DND-41 (cell line): Measurements from ENCODE around the gene ARHGAP15.

Experiments
- ATAC-seq: fragments of 200-7000 bp; cut with Tn5 transposase; 3 replicates; pipeline ENCODE4 v1.9.1; 2021; ENCODE audit warnings: low read depth; ENCODE audit not compliant: insufficient read depth
- DNase-seq: peaks from one replicate; pipeline ENCODE4 v3.0.0-alpha.2; 2020
- H2AFZ ChIP-seq: 2 replicates; pipeline ENCODE4 v1.6.0; 2012; ENCODE audit warnings: low read depth, low read length
- H3K27ac ChIP-seq: 2 replicates; pipeline ENCODE4 v1.5.1; 2012; ENCODE audit warnings: low read length, inconsistent platforms
- H3K27me3 ChIP-seq: fragments of 200-600 bp; sonication (generic); 2 replicates; pipeline ENCODE4 v1.6.0; 2012; ENCODE audit warnings: low read length, mild to moderate bottlenecking, inconsistent platforms; ENCODE audit not compliant: insufficient read depth, poor library complexity
- H3K36me3 ChIP-seq: 2 replicates; pipeline ENCODE4 v1.5.1; 2012; ENCODE audit warnings: low read length, inconsistent platforms; ENCODE audit not compliant: insufficient read depth
- H3K4me1 ChIP-seq: 2 replicates; pipeline ENCODE4 v1.5.1; 2012; ENCODE audit warnings: mild to moderate bottlenecking, low read length; ENCODE audit not compliant: insufficient read depth
- H3K4me2 ChIP-seq: 2 replicates; pipeline ENCODE4 v1.6.0; 2012; ENCODE audit warnings: mild to moderate bottlenecking, moderate library complexity, low read length, inconsistent platforms; ENCODE audit not compliant: insufficient read depth
- H3K4me3 ChIP-seq, 2 experiments: fragments of 200-600 bp in 1 of 2; shearing (Covaris generic) in 1 of 2; 2 replicates each; pipeline ENCODE4 v1.5.1; 2012 to 2016; ENCODE audit warnings: inconsistent platforms in 2 of 2, low read length in 2 of 2, mild to moderate bottlenecking in 2 of 2, low read depth in 1 of 2, moderate library complexity in 1 of 2
- H3K79me2 ChIP-seq: 2 replicates; pipeline ENCODE4 v1.6.0; 2012; ENCODE audit warnings: low read length, inconsistent platforms; ENCODE audit not compliant: insufficient read depth
- H3K9ac ChIP-seq: 2 replicates; pipeline ENCODE4 v1.6.0; 2012; ENCODE audit warnings: low read depth, mild to moderate bottlenecking, inconsistent platforms, low read length, moderate library complexity
- H3K9me3 ChIP-seq: 2 replicates; pipeline ENCODE4 v1.5.1; 2012; ENCODE audit warnings: low read length, moderate library complexity, mild to moderate bottlenecking, inconsistent platforms; ENCODE audit not compliant: insufficient read depth, severe bottlenecking
- H4K20me1 ChIP-seq: 2 replicates; pipeline ENCODE4 v1.6.0; 2012; ENCODE audit warnings: low read length; ENCODE audit not compliant: insufficient read depth
- EZH2 ChIP-seq: IDR thresholded peaks from 3 replicates; pipeline ENCODE4 v1.6.1; 2012; ENCODE audit warnings: borderline replicate concordance, low read depth, mild to moderate bottlenecking, moderate library complexity, low read length, inconsistent platforms; ENCODE audit not compliant: severe bottlenecking
- TF ChIP-seq, protein P1 (sequence below): IDR thresholded peaks from 2 replicates; pipeline ENCODE4 v1.5.1; 2012; ENCODE audit warnings: borderline replicate concordance, low read length, moderate library complexity, mild to moderate bottlenecking; ENCODE audit not compliant: poor library complexity, severe bottlenecking; ENCODE audit errors: extremely low read depth

Gene ARHGAP15

GRCh38 chr2:143586119-143586518 is 456.9 kb downstream of the ARHGAP15 start:
- Histone ChIP-seq H4K20me1 (no peaks in the 10 kb centered on the region; the same call in 1 of the 2 replicates), H2AFZ (no peak overlapping the region), H3K9ac (no peak overlapping the region), H3K9me3 (no peaks in the 10 kb centered on the region), H3K36me3 (peaks cover 37% of the 10 kb centered on the region; the same call in 1 of the 2 replicates), H3K27me3 (no peaks in the 10 kb centered on the region), H3K79me2 (no peaks in the 10 kb centered on the region; the same call in 1 of the 2 replicates), H3K27ac (no peak overlapping the region), H3K4me1 (no peaks in the 10 kb centered on the region), H3K4me2 (no peak overlapping the region), H3K4me3 (no peak overlapping the region)
- ATAC-seq (no peak), DNase-seq (no peak)
- TF ChIP-seq, protein P1, sequence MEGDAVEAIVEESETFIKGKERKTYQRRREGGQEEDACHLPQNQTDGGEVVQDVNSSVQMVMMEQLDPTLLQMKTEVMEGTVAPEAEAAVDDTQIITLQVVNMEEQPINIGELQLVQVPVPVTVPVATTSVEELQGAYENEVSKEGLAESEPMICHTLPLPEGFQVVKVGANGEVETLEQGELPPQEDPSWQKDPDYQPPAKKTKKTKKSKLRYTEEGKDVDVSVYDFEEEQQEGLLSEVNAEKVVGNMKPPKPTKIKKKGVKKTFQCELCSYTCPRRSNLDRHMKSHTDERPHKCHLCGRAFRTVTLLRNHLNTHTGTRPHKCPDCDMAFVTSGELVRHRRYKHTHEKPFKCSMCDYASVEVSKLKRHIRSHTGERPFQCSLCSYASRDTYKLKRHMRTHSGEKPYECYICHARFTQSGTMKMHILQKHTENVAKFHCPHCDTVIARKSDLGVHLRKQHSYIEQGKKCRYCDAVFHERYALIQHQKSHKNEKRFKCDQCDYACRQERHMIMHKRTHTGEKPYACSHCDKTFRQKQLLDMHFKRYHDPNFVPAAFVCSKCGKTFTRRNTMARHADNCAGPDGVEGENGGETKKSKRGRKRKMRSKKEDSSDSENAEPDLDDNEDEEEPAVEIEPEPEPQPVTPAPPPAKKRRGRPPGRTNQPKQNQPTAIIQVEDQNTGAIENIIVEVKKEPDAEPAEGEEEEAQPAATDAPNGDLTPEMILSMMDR = no peak
- TF ChIP-seq EZH2 = no peak

DNA sequence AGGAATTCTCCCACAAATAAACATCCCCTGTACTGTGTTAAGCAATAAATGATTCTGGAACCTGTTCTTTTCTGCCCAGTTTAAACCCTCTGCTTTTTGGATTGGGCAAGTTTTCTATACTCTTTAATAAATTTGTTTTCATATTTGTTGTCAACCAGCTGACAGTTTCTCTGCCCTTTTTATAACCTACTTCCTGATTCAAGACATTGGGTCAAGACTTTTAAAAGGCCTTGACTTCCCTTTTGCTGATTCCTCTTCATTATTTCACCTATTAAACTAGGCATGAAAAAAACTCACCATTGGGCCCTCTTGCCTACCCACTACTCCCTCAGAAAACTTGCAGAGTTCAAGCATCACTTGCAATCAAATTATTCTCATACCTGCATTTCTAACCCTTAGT is 459.5 kb downstream of the ARHGAP15 start:
- no peak overlapping the region for H3K27ac ChIP-seq
- ATAC-seq (no peak), DNase-seq (no peak)
- TF ChIP-seq, protein P1 = no peak
- TF ChIP-seq EZH2 = no peak
- no peaks in the 10 kb centered on the region; the same call in 1 of the 2 replicates for H3K79me2 ChIP-seq
- H3K27me3 ChIP-seq = no peaks in the 10 kb centered on the region
- no peak overlapping the region for H2AFZ ChIP-seq
- peaks cover 42% of the 10 kb centered on the region; the same call in 1 of the 2 replicates for H3K36me3 ChIP-seq
- no peaks in the 10 kb centered on the region; the same call in 1 of the 2 replicates for H4K20me1 ChIP-seq
- no peak overlapping the region for H3K4me3 ChIP-seq
- no peak overlapping the region for H3K4me2 ChIP-seq
- no peak overlapping the region for H3K9ac ChIP-seq
- no peaks in the 10 kb centered on the region for H3K4me1 ChIP-seq
- no peaks in the 10 kb centered on the region for H3K9me3 ChIP-seq

- H3K4me3 ChIP-seq = no peak overlapping the region
- H3K9ac ChIP-seq = no peak overlapping the region
- H3K27me3 ChIP-seq = no peaks in the 10 kb centered on the region
- no peak overlapping the region for H2AFZ ChIP-seq
- ATAC-seq (no peak), DNase-seq (no peak)
- H4K20me1 ChIP-seq = no peaks in the 10 kb centered on the region; the same call in 1 of the 2 replicates
- H3K4me2 ChIP-seq = no peak overlapping the region
- no peaks in the 10 kb centered on the region for H3K4me1 ChIP-seq
- H3K79me2 ChIP-seq = no peaks in the 10 kb centered on the region; the same call in 1 of the 2 replicates
- H3K27ac ChIP-seq = no peak overlapping the region
- TF ChIP-seq, protein P1 = no peak
- no peaks in the 10 kb centered on the region for H3K9me3 ChIP-seq
- peaks cover 32% of the 10 kb centered on the region; the same call in 1 of the 2 replicates for H3K36me3 ChIP-seq
These were observed 464.9 kb downstream of the ARHGAP15 start for GRCh38 chr2:143594161-143594560.

- H4K20me1 ChIP-seq = no peaks in the 10 kb centered on the region; the same call in 1 of the 2 replicates
- H3K27ac ChIP-seq = no peak overlapping the region
- no peak for TF ChIP-seq EZH2
- TF ChIP-seq, protein P1 = no peak
These were observed 465.5 kb downstream of the ARHGAP15 start for GRCh38 chr2:143594745-143595144.

More at GRCh38 chr2:143594745-143595144, 465.5 kb downstream of the ARHGAP15 start:
- Histone ChIP-seq H3K36me3 (peaks cover 32% of the 10 kb centered on the region; the same call in 1 of the 2 replicates), H3K79me2 (no peaks in the 10 kb centered on the region), H3K4me3 (no peak overlapping the region), H3K4me2 (no peak overlapping the region), H3K27me3 (no peaks in the 10 kb centered on the region), H3K4me1 (no peaks in the 10 kb centered on the region), H2AFZ (no peak overlapping the region), H3K9ac (no peak overlapping the region), H3K9me3 (no peaks in the 10 kb centered on the region)
- ATAC-seq = no peak
- no peak for DNase-seq
